Measurements from ENCODE around the gene SIRPA. TPM values are rescaled to one million over a fixed set of nuclear protein-coding genes. Genes with fewer than 3 reads are reported as not detected.

SIRPA gene
- total and polyA plus RNA-seq, 5 experiments from 2014 or later, result 0.04 to 0.86 (median 0.82) TPM; not detected in 2

DNA sequence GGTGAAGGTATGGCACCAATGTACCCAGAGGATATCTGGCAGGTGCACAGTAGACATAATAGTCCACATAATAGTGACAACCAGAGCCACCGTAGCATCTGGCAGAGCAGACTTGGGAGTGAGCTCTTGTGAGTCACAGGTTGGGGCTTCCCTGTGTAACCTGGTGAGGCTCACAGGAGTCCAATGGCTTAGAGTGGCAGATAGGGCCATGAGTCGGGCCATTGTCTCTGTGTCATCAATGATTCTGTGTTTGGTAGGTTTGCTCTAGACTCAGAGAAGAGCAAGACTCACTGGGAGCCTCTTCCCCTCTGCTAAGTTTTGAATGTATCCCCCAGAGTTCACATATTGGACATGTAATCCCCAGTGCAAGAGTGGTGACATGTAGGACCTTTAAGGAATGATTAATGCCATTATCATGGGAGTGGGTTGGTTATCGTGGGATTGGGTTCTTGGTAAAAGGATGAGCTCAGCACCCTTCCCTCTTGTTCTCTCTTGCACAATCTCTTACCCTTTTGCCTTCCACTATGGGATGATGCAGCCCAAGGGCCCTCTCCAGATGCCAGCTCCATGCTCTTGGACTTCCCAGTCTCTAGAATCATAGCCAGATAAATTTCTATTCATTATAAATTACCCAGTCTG is 22.6 kb upstream of the SIRPA start:
- Mint-ChIP-seq H3K27me3 (peaks cover 10 to 59% (median 25%) of the 10 kb centered on the region in 5 donors), H3K36me3 (no peaks in the 10 kb centered on the region), H3K4me1 (peaks cover 0 to 28% (median under 1%) of the 10 kb centered on the region in 4 donors), H3K9me3 (peaks cover 0 to 6% (median 3%) of the 10 kb centered on the region in 9 donors), H3K27ac (no peak overlapping the region), H3K4me3 (no peak overlapping the region)
- ATAC-seq (no peak), DNase-seq (peak in 1 of 10 donors; percentile 19)
- POLR2A ChIA-PET, result no interaction called here

- H3K4me1 Mint-ChIP-seq, result peaks cover 0 to 21% (median under 1%) of the 10 kb centered on the region in 4 donors
- DNase-seq (peak in 1 of 10 donors; percentile 10), ATAC-seq (no peak)
- H3K27ac Mint-ChIP-seq, result no peak overlapping the region
- peaks cover 0 to 6% (median 3%) of the 10 kb centered on the region in 9 donors for H3K9me3 Mint-ChIP-seq
- no peaks in the 10 kb centered on the region for H3K36me3 Mint-ChIP-seq
- no peak overlapping the region for H3K4me3 Mint-ChIP-seq
- peaks cover 10 to 43% (median 20%) of the 10 kb centered on the region in 5 donors for H3K27me3 Mint-ChIP-seq
- POLR2A ChIA-PET, result no interaction called here
Measured at GRCh38 chr20:1874450-1875182, 20.6 kb upstream of the SIRPA start.

- Mint-ChIP-seq H3K9me3 (peaks cover 0 to 6% (median 3%) of the 10 kb centered on the region in 9 donors), H3K27me3 (peaks cover 8 to 43% (median 14%) of the 10 kb centered on the region in 5 donors), H3K4me1 (peaks cover 0 to 16% (median under 1%) of the 10 kb centered on the region in 4 donors), H3K27ac (no peak overlapping the region), H3K4me3 (no peak overlapping the region), H3K36me3 (no peaks in the 10 kb centered on the region)
- DNase-seq (peak in 1 of 10 donors; percentile 19), ATAC-seq (no peak)
- POLR2A ChIA-PET, result no interaction called here
Measured at GRCh38 chr20:1875183-1875554, 20.0 kb upstream of the SIRPA start.

- no peak for ATAC-seq
- Mint-ChIP-seq H3K9me3 (peaks cover 0 to 6% (median 3%) of the 10 kb centered on the region in 9 donors), H3K4me3 (no peak overlapping the region), H3K4me1 (peaks cover 0 to 11% (median 2%) of the 10 kb centered on the region in 4 donors), H3K27ac (no peak overlapping the region), H3K36me3 (no peaks in the 10 kb centered on the region), H3K27me3 (peaks cover 6 to 43% (median 18%) of the 10 kb centered on the region in 5 donors)
- POLR2A ChIA-PET, result no interaction called here
- no peak for DNase-seq
Measured at GRCh38 chr20:1875762-1876161, 19.4 kb upstream of the SIRPA start.

GRCh38 chr20:1876217-1876921 is 18.8 kb upstream of the SIRPA start:
- H3K36me3 Mint-ChIP-seq, result no peaks in the 10 kb centered on the region
- POLR2A ChIA-PET, result no interaction called here
- H3K4me3 Mint-ChIP-seq, result no peak overlapping the region
- H3K27ac Mint-ChIP-seq, result no peak overlapping the region
- ATAC-seq (no peak), DNase-seq (peak in 2 of 10 donors; percentile 16 to 34)
- H3K4me1 Mint-ChIP-seq, result peaks cover 0 to 5% (median 2%) of the 10 kb centered on the region in 4 donors
- peaks cover 3 to 39% (median 15%) of the 10 kb centered on the region in 5 donors for H3K27me3 Mint-ChIP-seq
- H3K9me3 Mint-ChIP-seq, result peaks cover 0 to 6% (median 3%) of the 10 kb centered on the region in 9 donors

DNA sequence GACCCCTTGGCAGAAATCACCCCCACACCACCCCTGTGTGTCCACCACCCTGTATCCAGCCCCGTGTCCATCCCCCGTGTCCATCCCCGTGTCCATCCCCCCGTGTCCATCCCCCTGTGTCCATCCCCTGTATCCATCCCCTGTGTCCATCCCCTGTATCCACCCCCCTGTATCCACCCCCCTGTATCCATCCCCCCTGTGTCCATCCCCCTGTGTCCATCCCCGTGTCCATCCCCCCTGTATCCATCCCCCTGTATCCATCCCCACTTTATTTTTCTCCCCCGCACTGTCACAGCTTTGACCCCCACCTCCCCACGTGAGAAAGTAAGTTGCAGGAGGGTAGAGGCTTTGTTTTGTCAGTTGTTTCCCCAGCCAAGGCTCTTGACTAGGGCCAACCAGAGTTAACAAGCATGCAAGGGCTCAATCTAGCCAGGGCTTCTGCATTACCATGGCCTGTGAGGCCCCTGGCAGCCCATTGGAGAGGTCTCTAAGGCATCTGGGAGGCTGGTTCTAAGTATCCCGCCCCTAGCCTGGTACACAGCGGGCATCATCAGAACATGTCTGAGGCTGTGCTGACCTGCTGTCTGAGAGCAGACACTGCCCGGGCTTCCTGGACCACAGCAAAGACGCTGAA is 18.1 kb upstream of the SIRPA start:
- ATAC-seq (no peak), DNase-seq (peak in 1 of 10 donors; percentile 51)
- no peak overlapping the region for H3K4me3 Mint-ChIP-seq
- no peak overlapping the region for H3K27ac Mint-ChIP-seq
- POLR2A ChIA-PET, result no interaction called here
- peaks cover 0 to 5% (median 2%) of the 10 kb centered on the region in 4 donors for H3K4me1 Mint-ChIP-seq
- H3K9me3 Mint-ChIP-seq, result peaks cover 0 to 6% (median 3%) of the 10 kb centered on the region in 9 donors
- no peaks in the 10 kb centered on the region for H3K36me3 Mint-ChIP-seq
- peaks cover 3 to 47% (median 9%) of the 10 kb centered on the region in 5 donors for H3K27me3 Mint-ChIP-seq

- Mint-ChIP-seq H3K9me3 (peaks cover 0 to 4% (median 3%) of the 10 kb centered on the region in 9 donors), H3K36me3 (no peaks in the 10 kb centered on the region), H3K27me3 (peaks cover 3 to 45% (median 10%) of the 10 kb centered on the region in 5 donors), H3K27ac (no peak overlapping the region), H3K4me1 (peaks cover 0 to 9% (median 4%) of the 10 kb centered on the region in 4 donors), H3K4me3 (no peak overlapping the region)
- peak in 1 of 10 donors; percentile 21 for DNase-seq
- ATAC-seq, result no peak
- POLR2A ChIA-PET, result no interaction called here
Measured at GRCh38 chr20:1877609-1878200, 17.5 kb upstream of the SIRPA start.

DNA sequence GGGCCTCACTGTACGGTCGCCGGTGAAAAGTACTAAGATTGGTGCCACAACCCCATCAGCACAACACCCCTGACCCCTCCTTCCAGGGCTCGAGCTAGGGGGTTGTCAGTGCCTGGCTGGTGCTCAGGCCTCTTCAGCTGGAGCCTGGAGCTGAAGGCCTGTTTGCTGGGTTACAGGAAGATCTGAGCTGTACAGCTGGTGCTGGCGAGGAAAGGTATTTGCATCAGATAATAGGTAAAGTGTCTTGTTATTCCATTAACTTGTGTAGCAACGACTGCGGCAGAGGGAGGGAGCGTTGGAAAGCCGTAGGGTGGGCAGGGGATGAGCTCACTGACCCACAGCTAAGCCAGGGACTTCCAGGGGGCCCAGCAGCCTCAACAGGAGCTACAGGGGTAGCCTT is 15.8 kb upstream of the SIRPA start:
- H3K27me3 Mint-ChIP-seq, result peaks cover 3 to 36% (median 9%) of the 10 kb centered on the region in 5 donors
- H3K27ac Mint-ChIP-seq, result no peak overlapping the region
- peaks cover 9 to 24% (median 14%) of the 10 kb centered on the region in 4 donors for H3K4me1 Mint-ChIP-seq
- no peaks in the 10 kb centered on the region for H3K36me3 Mint-ChIP-seq
- no peak overlapping the region for H3K4me3 Mint-ChIP-seq
- ATAC-seq (no peak), DNase-seq (no peak)
- POLR2A ChIA-PET, result no interaction called here
- no peaks in the 10 kb centered on the region for H3K9me3 Mint-ChIP-seq

GRCh38 chr20:1879934-1880333 is 15.3 kb upstream of the SIRPA start:
- DNase-seq (no peak), ATAC-seq (no peak)
- no peaks in the 10 kb centered on the region for H3K36me3 Mint-ChIP-seq
- no peaks in the 10 kb centered on the region for H3K9me3 Mint-ChIP-seq
- H3K4me1 Mint-ChIP-seq, result peaks cover 9 to 24% (median 14%) of the 10 kb centered on the region in 4 donors
- peak overlapping the region in 1 of 10 donors; percentile 46 for H3K27ac Mint-ChIP-seq
- H3K27me3 Mint-ChIP-seq, result peaks cover 2 to 34% (median 9%) of the 10 kb centered on the region in 5 donors
- POLR2A ChIA-PET, result no interaction called here
- no peak overlapping the region for H3K4me3 Mint-ChIP-seq

GRCh38 chr20:1880529-1881239 is 14.5 kb upstream of the SIRPA start:
- H3K27ac Mint-ChIP-seq, result peak overlapping the region in 1 of 10 donors; percentile 46

DNA sequence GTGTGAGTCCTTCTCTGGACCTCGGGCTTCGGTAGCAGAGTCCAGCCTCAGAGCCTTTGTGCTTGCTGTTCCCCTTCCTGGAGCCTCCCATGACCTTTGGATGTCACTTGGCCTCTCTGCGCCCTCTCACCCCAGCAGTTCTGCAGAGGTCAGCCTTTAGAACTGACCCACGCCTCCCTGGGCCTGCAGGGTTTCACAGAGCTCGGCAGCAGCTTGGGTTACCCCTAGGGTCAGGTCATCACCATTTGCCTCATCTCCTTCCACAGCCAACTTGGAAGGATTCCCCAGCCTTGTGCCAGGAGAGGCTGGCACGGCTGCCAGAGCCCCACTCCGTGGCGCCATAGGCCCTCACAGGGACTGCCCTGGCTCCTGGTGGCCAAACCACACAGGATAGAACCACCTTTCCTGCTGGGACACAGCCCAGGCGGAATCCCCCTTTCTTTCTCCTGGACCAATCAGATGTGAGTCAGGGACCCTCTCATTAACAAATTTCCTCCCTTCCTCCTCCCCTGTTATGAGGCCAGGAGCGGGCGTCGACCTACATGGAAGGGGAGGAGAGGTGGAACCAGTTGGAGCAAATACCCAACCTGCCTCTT is 13.9 kb upstream of the SIRPA start:
- no peaks in the 10 kb centered on the region for H3K36me3 Mint-ChIP-seq
- DNase-seq (no peak), ATAC-seq (no peak)
- peaks cover 9 to 24% (median 14%) of the 10 kb centered on the region in 4 donors for H3K4me1 Mint-ChIP-seq
- peak overlapping the region in 1 of 10 donors; percentile 27 for H3K27ac Mint-ChIP-seq
- H3K4me3 Mint-ChIP-seq, result no peak overlapping the region
- H3K27me3 Mint-ChIP-seq, result peaks cover 2 to 43% (median 14%) of the 10 kb centered on the region in 5 donors
- no peaks in the 10 kb centered on the region for H3K9me3 Mint-ChIP-seq
- POLR2A ChIA-PET, result no interaction called here

More at GRCh38 chr20:1880529-1881239, 14.5 kb upstream of the SIRPA start:
- H3K4me1 Mint-ChIP-seq, result peaks cover 9 to 24% (median 14%) of the 10 kb centered on the region in 4 donors
- H3K27me3 Mint-ChIP-seq, result peaks cover 0 to 36% (median 9%) of the 10 kb centered on the region in 5 donors
- ATAC-seq (no peak), DNase-seq (no peak)
- POLR2A ChIA-PET, result no interaction called here
- H3K4me3 Mint-ChIP-seq, result no peak overlapping the region
- H3K36me3 Mint-ChIP-seq, result no peaks in the 10 kb centered on the region
- no peaks in the 10 kb centered on the region for H3K9me3 Mint-ChIP-seq
